HepG2 (cell line): ENCODE measurements around the gene DLG4. TPM values are rescaled to one million over a fixed set of nuclear protein-coding genes. Genes with fewer than 3 reads are reported as not detected.

Experiments
- ATF7 ChIP-seq, 2 experiments: fragments of 450-650 bp in 1 of 2; sonication (generic) in 1 of 2; formaldehyde crosslinking in 1 of 2; IDR thresholded peaks; 2 replicates each; pipeline versions ENCODE4 v1.4.0 to v1.6.1; 2016 to 2020; ENCODE audit warnings: antibody characterized with exemption in 1 of 2, mild to moderate bottlenecking in 1 of 2, missing genetic modification reagents in 1 of 2
- CBFB ChIP-seq: sonication (generic); formaldehyde crosslinking; IDR thresholded peaks from 2 replicates; pipeline ENCODE4 v1.4.0; 2020; ENCODE audit warnings: missing genetic modification reagents
- CBX5 ChIP-seq: sonication (generic); formaldehyde crosslinking; IDR thresholded peaks from 2 replicates; pipeline ENCODE4 v1.4.0; 2020; ENCODE audit warnings: missing genetic modification reagents, borderline replicate concordance
- CHD2 ChIP-seq: IDR thresholded peaks from 2 replicates; pipeline ENCODE4 v1.6.1; 2011; ENCODE audit warnings: low read depth, low read length, improper control_type of control experiment
- CREM ChIP-seq, 2 experiments: sonication (generic) in 1 of 2; formaldehyde crosslinking in 1 of 2; IDR thresholded peaks; 2 replicates each; pipeline versions ENCODE4 v1.4.0 to v1.6.1; 2016 to 2020; ENCODE audit warnings: antibody characterized with exemption in 1 of 2, mild to moderate bottlenecking in 1 of 2, missing genetic modification reagents in 1 of 2
- DPF2 ChIP-seq: sonication (generic); formaldehyde crosslinking; IDR thresholded peaks from 2 replicates; pipeline ENCODE4 v1.4.0; 2020; ENCODE audit warnings: mild to moderate bottlenecking, low read depth, missing genetic modification reagents, borderline replicate concordance
- FOSL2 ChIP-seq: sonication (generic); formaldehyde crosslinking; IDR thresholded peaks from 2 replicates; pipeline ENCODE4 v1.4.0; 2020; ENCODE audit warnings: missing genetic modification reagents
- IRF2 ChIP-seq: IDR thresholded peaks from 2 replicates; pipeline ENCODE4 v1.6.1; 2018; ENCODE audit warnings: missing genetic modification reagents, missing compliant biosample characterization
- KAT7 ChIP-seq: IDR thresholded peaks from 2 replicates; pipeline ENCODE4 v1.6.1; 2018; ENCODE audit warnings: borderline replicate concordance, missing compliant biosample characterization
- KLF12 ChIP-seq: sonication (generic); formaldehyde crosslinking; IDR thresholded peaks from 2 replicates; pipeline ENCODE4 v1.4.0; 2020; ENCODE audit warnings: missing genetic modification reagents, borderline replicate concordance
- KMT2A ChIP-seq: sonication (generic); formaldehyde crosslinking; IDR thresholded peaks from 2 replicates; pipeline ENCODE4 v1.4.0; 2020; ENCODE audit warnings: missing genetic modification reagents
- MXI1 ChIP-seq: IDR thresholded peaks from 3 replicates; pipeline ENCODE4 v1.6.1; 2012; ENCODE audit warnings: low read depth, low read length, inconsistent platforms, borderline replicate concordance
- NCOA1 ChIP-seq: sonication (generic); formaldehyde crosslinking; IDR thresholded peaks from 2 replicates; pipeline ENCODE4 v1.9.0; 2021; ENCODE audit warnings: missing genetic modification reagents
- NCOA2 ChIP-seq: sonication (generic); formaldehyde crosslinking; IDR thresholded peaks from 2 replicates; pipeline ENCODE4 v1.8.0; 2022; ENCODE audit warnings: inconsistent platforms
- ZC3H4 ChIP-seq: sonication (generic); formaldehyde crosslinking; IDR thresholded peaks from 2 replicates; pipeline ENCODE4 v1.4.0; 2020; ENCODE audit warnings: missing genetic modification reagents, borderline replicate concordance
- ZNF331 ChIP-seq: sonication (generic); formaldehyde crosslinking; IDR thresholded peaks from 2 replicates; pipeline ENCODE4 v1.4.0; 2020; ENCODE audit warnings: missing genetic modification reagents
- ZNF644 ChIP-seq: IDR thresholded peaks from 2 replicates; pipeline ENCODE4 v1.6.1; 2016; ENCODE audit warnings: low read depth
- polyA plus RNA-seq, 8 experiments: library from polyadenylated mRNA; depleted of rRNA in 3 of 8; stranded (reverse) in 7 of 8; unstranded in 1 of 8; fragments of >200 nt; fragmentation: Illumina TruSeq in 4 of 8; extraction: Trizol in 4 of 8; gene quantifications; 2 replicates each; pipeline versions ENCODE4 v1.2.1 to v1.2.3, GENCODE V29; 2011 to 2016; ENCODE audit warnings: low read depth in 4 of 8, missing spikeins in 1 of 8, mixed read lengths in 1 of 8; ENCODE audit not compliant: insufficient read depth in 1 of 8
- total RNA-seq, 5 experiments: library from RNA; depleted of rRNA; stranded (reverse); fragments of >200 nt; fragmentation: Illumina TruSeq; extraction: Trizol; gene quantifications; 2 replicates each; pipeline ENCODE4 v1.2.3, GENCODE V29; 2016; ENCODE audit warnings: low read depth in 1 of 5
- TF ChIP-seq, protein P1 (sequence below): IDR thresholded peaks from 2 replicates; pipeline ENCODE4 v1.4.0; 2020; ENCODE audit warnings: mild to moderate bottlenecking, missing genetic modification reagents
- TF ChIP-seq, protein P2 (sequence below): sonication (generic); formaldehyde crosslinking; IDR thresholded peaks from 2 replicates; pipeline ENCODE4 v1.4.0; 2020; ENCODE audit warnings: mild to moderate bottlenecking, missing genetic modification reagents
- TF ChIP-seq, protein P3 (sequence below): sonication (generic); formaldehyde crosslinking; IDR thresholded peaks from 2 replicates; pipeline ENCODE4 v1.5.1; 2020; ENCODE audit warnings: mild to moderate bottlenecking, missing genetic modification reagents, moderate library complexity
- TF ChIP-seq, protein P4 (sequence below): sonication (generic); formaldehyde crosslinking; IDR thresholded peaks from 2 replicates; pipeline ENCODE4 v1.4.0; 2020; ENCODE audit warnings: missing genetic modification reagents

The DLG4 gene
- total and polyA plus RNA-seq, 2 of the 13 experiments (the other 11 are each of a cell fraction or from before 2014, with no cell fraction given), result 0.71 to 4.3 TPM

DNA sequence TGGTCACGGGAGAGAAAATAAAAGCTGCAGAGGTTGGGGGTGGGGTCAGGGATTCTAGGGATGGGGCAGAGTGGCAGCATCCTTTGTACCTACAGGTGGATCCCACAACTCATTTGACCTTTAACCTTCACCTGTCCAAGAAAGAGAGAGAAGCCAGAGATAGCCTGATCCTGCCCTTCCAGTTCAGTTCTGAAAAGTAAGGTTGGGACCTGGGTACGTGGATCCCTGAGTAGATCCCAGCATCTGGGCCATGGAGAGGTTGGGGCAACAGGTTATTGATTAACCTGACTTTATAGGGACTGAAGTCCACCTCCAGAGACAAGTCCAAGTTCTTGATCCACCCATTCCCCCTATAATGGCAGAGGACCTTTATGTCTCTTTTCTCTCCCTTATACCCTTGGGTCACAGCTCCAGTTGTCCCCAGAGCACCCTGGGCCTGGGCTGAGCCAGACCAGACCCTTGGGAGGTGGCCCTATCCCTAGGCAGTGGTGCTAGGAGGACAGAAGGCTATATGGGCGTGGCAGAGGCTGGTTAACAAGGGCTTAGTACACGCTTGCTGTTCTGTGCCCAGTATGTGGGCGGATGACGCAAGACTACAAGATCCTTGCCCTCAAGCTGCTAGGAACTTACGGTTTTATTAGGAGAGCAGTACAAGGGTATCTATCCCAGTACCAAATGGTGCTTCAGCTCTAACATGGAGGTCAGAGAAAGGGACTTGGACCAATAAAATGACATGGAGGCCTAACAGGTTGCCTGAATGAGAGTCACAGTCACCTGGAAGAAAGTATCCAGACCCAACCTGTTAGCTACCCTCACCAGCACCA, 39.3 kb upstream of the DLG4 start (continued):
- TF ChIP-seq CHD2 (no peak), KMT2A (CRISPR knock-in tag) (no peak), KLF12 (peak; percentile 63; the same call in 1 of the 2 replicates), ATF7 (IDR thresholded peaks at IDR 0.05) (peak; percentile 51), ATF7 (CRISPR knock-in tag; IDR thresholded peaks at IDR 0.05) (no peak), NCOA2 (CRISPR knock-in tag) (peak; percentile 39; the same call in 1 of the 2 replicates), FOSL2 (CRISPR knock-in tag) (peak; percentile 54), KAT7 (CRISPR knock-in tag) (0 out of 2 replicates have a peak, but pooled peaks have one; percentile 27), IRF2 (CRISPR knock-in tag) (peak; percentile 43; the same call in 1 of the 2 replicates), ZC3H4 (0 out of 2 replicates have a peak, but pooled peaks have one; percentile 34), NCOA1 (CRISPR knock-in tag) (no peak), ZNF331 (peak; percentile 12; the same call in 1 of the 2 replicates), DPF2 (CRISPR knock-in tag) (0 out of 2 replicates have a peak, but pooled peaks have one; percentile 18), CBX5 (peak; percentile 48; the same call in 1 of the 2 replicates), CREM (IDR thresholded peaks at IDR 0.05) (peak; percentile 61; the same call in 1 of the 2 replicates), CREM (CRISPR knock-in tag; IDR thresholded peaks at IDR 0.05) (no peak), ZNF644 (CRISPR knock-in tag) (peak; percentile 44; the same call in 1 of the 2 replicates), MXI1 (peak; percentile 27; the same call in 1 of the 3 replicates), CBFB (CRISPR knock-in tag) (no peak)
- TF ChIP-seq, protein P1, sequence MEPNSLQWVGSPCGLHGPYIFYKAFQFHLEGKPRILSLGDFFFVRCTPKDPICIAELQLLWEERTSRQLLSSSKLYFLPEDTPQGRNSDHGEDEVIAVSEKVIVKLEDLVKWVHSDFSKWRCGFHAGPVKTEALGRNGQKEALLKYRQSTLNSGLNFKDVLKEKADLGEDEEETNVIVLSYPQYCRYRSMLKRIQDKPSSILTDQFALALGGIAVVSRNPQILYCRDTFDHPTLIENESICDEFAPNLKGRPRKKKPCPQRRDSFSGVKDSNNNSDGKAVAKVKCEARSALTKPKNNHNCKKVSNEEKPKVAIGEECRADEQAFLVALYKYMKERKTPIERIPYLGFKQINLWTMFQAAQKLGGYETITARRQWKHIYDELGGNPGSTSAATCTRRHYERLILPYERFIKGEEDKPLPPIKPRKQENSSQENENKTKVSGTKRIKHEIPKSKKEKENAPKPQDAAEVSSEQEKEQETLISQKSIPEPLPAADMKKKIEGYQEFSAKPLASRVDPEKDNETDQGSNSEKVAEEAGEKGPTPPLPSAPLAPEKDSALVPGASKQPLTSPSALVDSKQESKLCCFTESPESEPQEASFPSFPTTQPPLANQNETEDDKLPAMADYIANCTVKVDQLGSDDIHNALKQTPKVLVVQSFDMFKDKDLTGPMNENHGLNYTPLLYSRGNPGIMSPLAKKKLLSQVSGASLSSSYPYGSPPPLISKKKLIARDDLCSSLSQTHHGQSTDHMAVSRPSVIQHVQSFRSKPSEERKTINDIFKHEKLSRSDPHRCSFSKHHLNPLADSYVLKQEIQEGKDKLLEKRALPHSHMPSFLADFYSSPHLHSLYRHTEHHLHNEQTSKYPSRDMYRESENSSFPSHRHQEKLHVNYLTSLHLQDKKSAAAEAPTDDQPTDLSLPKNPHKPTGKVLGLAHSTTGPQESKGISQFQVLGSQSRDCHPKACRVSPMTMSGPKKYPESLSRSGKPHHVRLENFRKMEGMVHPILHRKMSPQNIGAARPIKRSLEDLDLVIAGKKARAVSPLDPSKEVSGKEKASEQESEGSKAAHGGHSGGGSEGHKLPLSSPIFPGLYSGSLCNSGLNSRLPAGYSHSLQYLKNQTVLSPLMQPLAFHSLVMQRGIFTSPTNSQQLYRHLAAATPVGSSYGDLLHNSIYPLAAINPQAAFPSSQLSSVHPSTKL (CRISPR knock-in tag), result peak; percentile 66
- TF ChIP-seq, protein P2, sequence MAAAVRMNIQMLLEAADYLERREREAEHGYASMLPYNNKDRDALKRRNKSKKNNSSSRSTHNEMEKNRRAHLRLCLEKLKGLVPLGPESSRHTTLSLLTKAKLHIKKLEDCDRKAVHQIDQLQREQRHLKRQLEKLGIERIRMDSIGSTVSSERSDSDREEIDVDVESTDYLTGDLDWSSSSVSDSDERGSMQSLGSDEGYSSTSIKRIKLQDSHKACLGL, result peak; percentile 74; the same call in 1 of the 2 replicates
- TF ChIP-seq, protein P3, sequence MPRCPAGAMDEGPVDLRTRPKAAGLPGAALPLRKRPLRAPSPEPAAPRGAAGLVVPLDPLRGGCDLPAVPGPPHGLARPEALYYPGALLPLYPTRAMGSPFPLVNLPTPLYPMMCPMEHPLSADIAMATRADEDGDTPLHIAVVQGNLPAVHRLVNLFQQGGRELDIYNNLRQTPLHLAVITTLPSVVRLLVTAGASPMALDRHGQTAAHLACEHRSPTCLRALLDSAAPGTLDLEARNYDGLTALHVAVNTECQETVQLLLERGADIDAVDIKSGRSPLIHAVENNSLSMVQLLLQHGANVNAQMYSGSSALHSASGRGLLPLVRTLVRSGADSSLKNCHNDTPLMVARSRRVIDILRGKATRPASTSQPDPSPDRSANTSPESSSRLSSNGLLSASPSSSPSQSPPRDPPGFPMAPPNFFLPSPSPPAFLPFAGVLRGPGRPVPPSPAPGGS (CRISPR knock-in tag), result peak; percentile 65; the same call in 1 of the 2 replicates
- TF ChIP-seq, protein P4, sequence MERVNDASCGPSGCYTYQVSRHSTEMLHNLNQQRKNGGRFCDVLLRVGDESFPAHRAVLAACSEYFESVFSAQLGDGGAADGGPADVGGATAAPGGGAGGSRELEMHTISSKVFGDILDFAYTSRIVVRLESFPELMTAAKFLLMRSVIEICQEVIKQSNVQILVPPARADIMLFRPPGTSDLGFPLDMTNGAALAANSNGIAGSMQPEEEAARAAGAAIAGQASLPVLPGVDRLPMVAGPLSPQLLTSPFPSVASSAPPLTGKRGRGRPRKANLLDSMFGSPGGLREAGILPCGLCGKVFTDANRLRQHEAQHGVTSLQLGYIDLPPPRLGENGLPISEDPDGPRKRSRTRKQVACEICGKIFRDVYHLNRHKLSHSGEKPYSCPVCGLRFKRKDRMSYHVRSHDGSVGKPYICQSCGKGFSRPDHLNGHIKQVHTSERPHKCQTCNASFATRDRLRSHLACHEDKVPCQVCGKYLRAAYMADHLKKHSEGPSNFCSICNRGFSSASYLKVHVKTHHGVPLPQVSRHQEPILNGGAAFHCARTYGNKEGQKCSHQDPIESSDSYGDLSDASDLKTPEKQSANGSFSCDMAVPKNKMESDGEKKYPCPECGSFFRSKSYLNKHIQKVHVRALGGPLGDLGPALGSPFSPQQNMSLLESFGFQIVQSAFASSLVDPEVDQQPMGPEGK (CRISPR knock-in tag), result peak; percentile 57; the same call in 1 of the 2 replicates
